DMS53 treated with DMSO at 0.1 percent for 48 hours (cell line): ENCODE measurements around the gene PKD1L1.

Experiments
- DNase-seq: peaks from one replicate; lab custom pipeline; 2025; ENCODE audit not compliant: unreplicated experiment; lab: John Stamatoyannopoulos, UW

The PKD1L1 gene

DNA sequence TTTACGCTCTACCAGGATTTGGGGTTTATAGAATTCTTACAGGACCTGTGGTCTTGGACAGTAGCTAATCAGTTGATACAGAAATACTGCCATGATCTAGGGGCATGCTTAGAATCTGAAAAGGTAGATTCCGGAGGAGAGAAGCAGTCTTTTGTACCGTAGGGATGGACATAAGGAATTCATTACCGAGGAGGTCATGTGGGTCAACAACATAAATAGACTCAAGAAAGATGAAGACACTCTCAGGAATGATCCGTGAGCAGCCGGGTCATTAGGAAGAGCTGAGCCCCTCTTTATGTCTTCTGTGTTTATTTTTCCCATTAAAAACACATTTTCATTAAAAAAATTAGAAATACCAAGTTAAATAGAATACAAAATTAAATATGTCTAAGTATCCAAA, 206.3 kb downstream of the PKD1L1 start:
- no peak for DNase-seq

DNA sequence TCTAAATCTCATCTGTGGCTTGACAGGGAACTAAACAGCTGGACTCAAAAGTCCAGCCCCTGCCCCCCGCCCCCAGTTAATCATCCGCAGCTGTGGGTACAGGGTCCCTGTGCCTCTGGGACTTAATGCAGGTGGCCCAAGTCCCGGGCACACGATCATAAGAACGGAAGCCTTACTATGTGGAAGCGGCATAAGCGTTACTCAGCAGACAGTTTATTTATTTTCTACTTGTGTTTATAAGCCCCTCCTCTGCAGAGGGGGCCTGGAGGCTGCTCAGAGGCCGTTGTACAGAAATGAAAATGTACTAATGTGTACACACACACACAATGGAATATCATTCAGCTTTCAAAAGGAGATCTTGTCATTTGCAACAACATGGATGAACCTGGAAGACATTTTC, 208.4 kb downstream of the PKD1L1 start:
- DNase-seq, result no peak

DNA sequence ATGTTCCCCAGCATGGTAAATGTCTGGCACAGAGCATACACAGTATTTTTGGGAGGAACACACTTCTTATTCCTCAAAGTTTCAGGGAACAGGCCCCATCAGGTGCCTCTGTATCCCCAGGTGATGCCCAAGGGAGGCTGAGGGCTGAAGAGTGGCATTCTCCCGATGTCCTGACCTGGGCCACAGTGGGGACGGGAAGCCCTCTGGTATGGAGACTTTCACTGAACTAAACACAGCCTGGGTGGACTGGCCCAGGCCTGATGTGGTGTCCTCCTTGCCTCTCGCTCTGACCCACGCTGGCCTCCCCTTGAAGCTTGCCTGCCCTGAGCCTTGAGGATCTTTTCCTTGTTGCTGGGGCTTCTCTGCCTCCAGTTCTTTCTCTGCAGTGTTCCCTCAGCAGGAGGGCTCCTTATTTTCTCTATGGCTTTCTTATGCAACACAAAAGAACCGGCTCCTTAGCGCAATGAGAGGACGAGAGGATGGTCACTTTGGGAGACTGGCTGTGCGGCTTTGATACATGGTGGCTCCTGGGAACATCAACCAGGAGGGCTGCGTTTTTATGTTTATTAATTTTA, 208.9 kb downstream of the PKD1L1 start:
- DNase-seq, result no peak

DNA sequence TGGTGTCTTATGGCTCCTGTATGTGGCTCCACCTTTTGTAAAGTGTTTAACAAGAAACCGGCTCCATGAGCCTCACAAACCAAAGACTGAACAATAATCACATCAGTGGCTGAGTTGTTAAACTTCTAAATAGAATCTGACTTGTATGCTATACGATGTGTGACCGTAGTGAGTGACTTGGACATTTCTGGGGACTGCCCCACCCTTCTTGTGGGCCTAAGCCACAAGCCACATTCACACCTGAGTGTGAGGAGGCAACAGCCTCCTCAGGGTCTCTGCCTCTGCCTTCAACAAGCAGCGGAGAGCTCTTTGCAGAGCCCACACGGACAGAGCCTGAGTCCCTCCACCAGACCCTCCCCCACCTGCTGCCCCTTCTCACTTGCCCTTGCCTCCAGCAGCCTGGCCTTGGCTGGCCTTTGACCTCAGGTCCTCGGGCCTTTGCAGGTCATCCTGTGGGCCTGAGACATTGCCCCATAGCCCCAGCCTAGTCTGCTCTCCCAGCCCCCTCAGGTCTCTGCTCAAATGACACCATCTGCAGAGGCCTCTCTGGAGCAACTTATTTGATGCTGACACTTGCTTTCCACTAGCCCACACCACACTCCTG, 209.6 kb downstream of the PKD1L1 start:
- DNase-seq, result no peak

DNA sequence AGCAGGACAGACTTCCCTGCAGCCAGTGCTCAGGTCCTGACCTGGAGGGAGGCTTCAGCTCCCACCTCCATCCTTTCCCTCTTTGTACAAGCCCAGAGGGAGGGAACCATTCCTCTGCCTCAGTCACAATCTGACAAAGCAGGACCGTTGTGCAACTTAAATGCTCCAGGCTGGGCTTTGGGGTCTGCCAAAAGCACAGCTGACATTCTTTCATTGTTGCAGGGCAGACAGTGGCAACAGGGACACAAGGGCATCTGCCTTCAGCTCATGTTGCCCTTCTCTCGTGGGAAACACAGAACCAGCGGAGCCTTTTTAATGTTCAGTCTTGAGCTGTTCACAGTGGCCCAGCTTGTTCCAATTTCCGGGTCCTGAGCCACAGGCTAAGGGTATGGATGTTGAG, 210.7 kb downstream of the PKD1L1 start:
- no peak for DNase-seq

DNA sequence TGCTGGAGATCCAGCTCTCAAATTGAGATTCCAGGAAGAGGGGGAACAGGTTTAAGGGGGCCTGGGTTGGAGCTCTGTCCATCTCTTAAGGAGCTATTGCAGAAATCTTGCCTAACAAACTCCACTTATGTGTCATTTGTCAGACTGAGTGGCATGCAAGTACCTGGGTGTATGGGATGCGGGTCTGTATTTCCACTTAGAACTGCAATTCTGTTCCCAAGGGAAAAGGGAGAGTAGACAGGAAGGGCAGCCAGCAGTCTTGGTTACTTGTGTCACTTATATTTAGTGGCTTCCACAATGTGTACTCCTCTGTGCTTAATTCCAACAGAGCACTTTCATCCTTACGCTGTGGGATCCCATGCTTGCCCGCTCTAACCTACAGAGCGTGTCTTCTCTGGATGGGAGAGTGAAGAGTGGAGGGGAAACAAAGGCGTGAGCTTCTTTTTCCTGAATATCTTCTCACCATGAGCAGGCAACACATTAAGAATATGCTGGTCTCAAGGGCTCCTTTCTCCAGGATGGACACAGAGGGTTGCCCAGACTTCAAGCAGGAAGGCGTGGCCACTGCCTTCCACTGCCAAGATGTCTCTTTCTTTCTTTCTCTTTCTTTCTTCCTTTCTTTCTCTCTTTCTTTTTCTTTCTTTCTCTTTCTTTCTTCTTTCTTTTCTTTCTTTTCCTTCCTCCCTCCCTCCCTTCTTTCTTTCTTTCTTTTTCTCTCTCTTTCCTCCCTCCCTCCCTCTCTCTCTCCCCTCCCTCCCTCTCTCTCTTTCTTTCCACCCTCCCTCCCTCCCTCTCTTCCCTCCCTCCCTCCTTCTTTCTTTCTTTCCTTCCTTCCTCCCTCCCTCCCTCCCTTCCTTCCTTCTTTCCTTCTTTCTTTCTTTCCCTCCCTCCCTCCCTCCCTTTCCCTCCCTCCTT, 212.6 kb downstream of the PKD1L1 start:
- DNase-seq, result no peak

DNA sequence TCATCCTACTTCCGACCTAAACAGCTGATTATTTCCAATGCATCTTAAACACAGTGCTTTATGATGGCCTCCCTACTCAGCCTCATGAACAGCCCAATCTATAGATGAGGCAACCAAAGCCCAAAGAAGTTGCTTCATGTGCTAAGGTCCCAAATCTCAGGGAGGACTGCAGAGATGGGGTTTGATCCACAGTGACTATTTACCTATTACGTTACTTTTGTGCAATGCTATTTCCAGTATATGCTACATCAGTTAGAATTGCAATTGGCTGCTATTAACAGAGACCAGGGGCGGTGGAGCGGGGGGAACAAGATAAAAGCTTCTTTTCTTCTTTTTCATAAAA, 213.3 kb downstream of the PKD1L1 start:
- DNase-seq, result no peak

DNA sequence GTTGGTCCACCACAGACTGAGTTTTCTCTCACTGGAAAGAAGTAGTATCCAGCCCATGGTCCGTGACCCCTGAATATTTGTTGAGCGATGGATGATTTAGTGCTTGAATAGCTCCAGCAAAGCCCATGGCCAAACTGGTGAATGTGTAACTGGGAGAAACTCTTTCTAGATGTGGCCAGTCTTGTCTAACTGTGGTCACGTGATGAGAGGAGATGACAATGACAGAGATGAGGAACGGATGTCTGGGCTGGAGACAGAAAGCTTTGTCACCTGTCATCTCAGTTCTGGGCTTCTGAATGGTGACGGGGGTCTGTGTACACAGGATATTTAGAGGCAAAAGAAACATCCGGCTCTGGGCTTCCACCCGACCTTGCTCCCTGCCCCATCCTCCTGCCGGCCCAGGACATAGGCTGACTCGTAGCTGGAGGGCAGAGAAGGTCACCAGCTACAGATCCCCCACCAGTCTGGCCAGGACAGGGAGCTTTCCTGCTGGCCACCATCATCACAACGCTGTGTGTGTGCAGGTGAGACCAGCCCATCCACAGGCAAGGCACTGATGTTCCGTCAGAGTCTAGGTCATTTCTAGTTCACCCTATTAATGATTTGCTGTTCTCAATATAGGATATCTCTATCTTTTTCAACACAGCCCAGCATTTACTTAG, 213.8 kb downstream of the PKD1L1 start:
- DNase-seq, result peak; percentile 43

DNA sequence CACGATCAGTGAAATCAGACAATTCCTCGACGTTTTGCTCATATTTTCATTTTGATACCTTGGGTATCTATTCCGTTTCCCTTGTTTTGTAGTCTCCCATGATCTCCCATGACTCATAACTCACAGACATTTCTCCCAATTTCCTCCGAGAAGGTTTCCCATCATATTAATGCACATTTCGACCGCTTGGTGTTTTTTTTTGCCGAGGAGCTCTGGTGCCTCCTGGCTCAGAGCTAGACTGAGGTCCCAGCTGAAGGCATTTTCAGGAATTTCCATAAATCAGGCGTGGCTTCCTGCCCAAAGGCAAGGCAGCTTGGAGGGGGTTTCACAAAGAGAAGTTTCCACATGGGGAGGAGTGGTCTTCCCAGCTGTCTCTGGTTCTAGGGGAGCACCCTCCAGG, 218.1 kb downstream of the PKD1L1 start:
- no peak for DNase-seq

DNA sequence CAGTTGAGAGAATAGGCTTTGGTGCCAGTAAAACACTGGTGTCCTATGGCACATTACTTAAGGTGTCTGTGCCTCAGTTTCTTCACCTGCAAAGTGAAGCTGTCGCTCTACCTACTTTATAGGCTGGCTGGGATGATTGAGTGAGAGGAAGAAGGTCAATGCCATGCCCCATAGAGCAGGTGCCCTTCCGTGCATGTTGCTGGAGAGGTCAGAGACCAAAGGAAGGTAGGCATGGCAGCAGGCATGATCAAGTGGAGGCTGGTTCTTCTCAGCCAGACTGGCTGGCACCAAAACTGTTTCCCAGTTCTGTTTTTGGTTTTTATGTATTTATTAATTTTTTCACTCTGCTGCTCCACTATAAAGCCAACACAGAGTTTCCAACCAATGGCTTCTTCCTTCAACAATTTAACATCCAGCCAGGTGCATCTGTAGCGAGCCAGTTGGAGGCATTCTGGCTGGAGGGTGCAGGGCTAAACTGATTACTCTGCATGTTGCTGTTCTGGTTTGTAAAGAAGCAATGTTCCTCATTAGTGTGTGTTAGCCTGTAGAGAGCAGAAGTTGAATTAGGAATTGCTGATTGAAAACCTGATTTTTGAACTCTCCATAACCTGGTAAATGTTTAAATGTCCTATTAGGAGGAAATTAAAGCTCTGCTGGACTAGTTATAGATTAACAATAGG, 222.1 kb downstream of the PKD1L1 start:
- DNase-seq, result no peak

DNA sequence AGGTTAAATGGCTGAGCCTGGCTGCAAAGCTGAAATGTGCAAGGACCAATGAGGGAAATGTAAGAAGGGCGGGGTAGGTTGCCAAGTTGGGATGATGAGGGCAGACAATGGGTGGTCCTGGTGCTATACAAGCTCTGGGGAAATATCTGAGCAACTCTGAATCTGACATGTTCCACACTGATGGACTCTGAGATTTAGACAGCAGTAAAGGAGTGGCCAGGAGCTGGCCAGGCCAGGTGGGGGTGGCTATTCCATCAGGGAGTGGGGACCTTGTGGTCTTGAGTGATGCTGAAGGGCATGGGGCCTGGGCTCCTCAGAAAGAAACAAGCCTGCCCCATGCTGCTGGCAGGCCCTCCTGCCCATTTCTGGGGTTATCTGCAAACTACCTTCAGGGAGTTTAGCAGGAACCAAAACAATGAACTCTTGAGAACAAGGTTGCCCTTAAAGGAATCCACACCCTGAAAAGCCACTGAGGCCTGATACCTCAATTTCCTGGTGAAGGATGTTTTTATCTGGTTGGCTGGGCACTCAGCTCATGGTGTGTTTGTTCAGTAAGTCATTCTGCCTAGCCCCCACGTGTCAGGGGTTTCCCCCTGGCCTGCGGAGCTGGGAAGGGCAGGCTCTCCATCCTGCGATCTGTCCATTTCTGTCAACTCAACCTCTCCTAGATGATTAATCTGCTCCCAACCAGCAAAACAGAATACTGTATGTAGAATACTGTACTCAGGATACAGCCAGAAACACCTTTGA, 223.1 kb downstream of the PKD1L1 start:
- peak; percentile 20 for DNase-seq
